Anterior cingulate cortex (tissue), 58 donors: ENCODE measurements around the gene OR5D18.
"Not testable (repeated sequence)": the region's sequence is repeated elsewhere in the genome, so short reads cannot be mapped to it uniquely, and the experiment has no call there.

Experiments used
- DNase-seq, 58 donors: peaks; one replicate each; lab custom pipeline; 2025; lab: John Stamatoyannopoulos, UW

Gene OR5D18

DNA sequence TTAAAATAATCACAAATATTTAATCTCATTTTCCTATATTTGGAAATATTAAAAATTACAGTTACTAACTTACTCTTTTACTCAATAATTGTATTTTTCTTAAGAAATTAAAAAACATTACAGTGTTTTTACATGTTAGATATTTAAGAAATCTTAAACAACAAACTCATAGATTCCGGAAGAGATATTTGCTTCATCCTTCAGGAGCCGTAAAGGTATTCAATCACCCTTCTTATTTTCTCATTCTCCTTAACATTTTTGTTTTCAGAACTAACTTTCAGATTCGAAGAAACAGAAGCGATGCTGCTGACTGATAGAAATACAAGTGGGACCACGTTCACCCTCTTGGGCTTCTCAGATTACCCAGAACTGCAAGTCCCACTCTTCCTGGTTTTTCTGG is at the start of gene OR5D18:
Gene OR5D18 (plus strand): TSS at position 301 of the 400 bp plus-strand sequence. CDS start 0 bp downstream, at position 301.
- no peak for DNase-seq

DNA sequence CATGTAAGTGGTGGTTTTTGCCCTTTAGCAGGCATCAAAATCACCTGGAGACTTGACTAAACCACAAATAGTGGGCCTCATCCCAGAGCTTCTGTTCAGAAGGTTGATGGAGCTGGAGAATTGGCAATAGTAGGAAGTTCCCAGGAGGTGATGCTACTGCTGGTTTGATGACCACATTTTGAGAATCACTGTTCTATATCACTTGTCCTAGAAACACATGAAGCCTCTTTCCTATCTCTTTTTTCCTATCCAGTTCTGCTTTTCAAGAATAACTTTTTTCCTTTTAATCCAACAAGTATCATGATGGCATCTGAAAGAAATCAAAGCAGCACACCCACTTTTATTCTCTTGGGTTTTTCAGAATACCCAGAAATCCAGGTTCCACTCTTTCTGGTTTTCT is 46.3 kb upstream of the OR5D18 start, which contains the start of gene OR5D13:
Gene OR5D13 (plus strand): TSS at position 301 of the 400 bp plus-strand sequence. CDS start 0 bp downstream, at position 301.
- DNase-seq: no peak

DNA sequence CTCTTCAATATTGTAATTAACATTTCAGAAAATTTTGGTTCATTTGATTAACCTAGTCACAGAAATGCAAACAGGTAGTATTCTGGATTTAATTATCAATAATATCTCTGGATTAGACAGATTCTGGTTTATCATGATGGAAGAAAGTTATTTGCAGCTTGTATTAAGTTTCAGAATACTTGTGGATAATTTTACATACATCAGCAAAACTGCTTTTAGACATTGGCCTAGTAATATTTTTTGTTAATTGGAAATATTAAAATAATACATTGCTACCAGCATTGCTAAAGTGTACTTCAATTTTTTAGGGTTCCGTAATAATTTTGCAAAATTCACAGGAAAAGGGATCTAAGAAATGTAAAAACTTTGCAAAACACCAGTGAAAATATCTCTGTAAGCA is 27.8 kb upstream of the OR5D18 start:
- DNase-seq: no peak

DNA sequence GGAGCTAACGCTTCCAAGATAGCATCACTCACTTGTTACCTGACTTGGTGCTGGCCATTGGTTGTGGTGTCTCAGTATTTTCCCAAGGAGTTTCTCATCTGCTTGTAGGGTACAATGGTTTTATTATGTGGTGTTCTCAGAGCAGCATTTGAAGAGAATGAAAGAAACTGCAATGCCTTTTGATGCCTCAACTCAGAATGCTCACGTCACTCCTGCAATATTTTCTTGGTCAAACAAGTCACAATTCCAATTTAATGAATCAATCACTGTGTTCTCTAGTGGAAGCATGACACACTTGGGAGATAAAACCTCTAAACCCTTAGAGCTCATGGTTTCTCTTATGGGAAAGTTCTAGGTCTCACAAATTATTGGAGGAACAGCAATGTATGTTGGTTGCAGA is 26.1 kb upstream of the OR5D18 start:
- DNase-seq: no peak

DNA sequence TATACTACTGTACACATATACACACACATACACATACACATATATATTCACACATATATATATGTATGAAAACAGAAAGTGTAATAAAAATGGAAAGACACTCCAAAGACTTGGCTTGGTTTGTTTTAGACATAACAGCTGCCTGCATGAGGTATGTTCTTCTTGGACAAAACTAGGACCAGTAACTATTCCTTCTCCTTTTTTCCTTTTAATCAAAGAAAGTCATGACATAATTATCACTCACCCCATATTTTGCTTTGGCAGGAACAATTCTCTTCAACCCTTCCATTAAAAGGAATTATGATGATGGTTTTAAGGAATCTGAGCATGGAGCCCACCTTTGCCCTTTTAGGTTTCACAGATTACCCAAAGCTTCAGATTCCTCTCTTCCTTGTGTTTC is 24.2 kb upstream of the OR5D18 start, which contains the start of gene OR5D14:
Gene OR5D14 (plus strand): TSS at position 301 of the 400 bp plus-strand sequence. CDS start 0 bp downstream, at position 301.
- no peak for DNase-seq

DNA sequence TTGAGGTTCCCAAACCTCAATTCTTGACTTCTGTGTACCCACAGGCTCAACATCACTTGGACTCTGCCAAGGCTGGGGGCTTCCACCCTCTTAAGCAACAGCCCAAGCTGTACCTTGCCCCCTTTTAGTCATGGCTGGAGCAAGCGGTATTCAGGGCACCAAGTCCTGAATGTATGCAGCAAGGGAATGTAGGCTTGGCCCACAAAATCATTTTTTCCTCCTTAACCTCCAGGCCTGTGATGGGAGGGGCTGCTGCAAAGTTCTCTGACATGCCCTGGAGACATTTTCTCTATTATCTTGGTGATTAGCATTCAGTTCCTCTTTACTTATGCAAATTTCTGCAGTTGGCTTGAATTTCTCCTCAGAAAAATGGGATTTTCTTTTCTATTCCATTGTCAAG is 13.2 kb upstream of the OR5D18 start:
- no peak for DNase-seq

DNA sequence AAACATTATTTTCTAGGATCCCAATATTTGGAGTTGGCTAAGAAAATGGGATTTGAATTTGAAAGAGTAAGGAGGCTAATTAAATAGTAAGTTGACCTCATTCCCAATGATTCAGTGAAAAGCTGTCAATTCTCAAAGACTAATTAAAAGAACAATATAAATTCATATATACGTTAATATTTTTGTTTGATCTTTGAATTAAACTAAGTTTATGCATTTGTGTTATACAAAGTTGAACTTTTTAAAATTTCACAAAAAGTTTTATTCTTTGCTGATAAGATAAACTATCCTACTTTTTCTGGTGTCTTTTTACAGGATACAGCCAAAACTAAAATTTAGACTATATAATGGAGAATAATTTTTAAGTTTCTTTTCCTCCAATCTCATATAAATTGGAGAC is 8.4 kb upstream of the OR5D18 start, which contains the start of gene OR5L1:
Gene OR5L1 (plus strand): TSS at position 301 of the 400 bp plus-strand sequence. CDS start 100 bp downstream, outside the sequence.
- no peak for DNase-seq

DNA sequence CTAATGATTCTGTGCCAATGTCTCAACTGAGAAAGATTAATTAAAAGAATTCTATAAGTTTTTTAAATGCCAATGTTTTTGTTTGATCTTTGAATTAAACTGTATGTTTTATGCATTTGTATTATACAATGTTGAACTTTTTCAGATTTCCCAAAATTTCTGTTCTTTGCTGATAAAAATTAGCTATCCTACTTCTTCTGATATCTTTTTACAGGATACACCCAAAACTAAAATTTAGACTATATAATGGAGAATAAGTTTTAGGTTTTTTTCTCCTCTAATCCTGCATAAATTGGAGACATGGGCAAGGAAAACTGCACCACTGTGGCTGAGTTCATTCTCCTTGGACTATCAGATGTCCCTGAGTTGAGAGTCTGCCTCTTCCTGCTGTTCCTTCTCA is 7.5 kb downstream of the OR5D18 start, which contains the start of gene OR5L2:
Gene OR5L2 (plus strand): TSS at position 301 of the 400 bp plus-strand sequence. CDS start 0 bp downstream, at position 301.
- DNase-seq: no peak

DNA sequence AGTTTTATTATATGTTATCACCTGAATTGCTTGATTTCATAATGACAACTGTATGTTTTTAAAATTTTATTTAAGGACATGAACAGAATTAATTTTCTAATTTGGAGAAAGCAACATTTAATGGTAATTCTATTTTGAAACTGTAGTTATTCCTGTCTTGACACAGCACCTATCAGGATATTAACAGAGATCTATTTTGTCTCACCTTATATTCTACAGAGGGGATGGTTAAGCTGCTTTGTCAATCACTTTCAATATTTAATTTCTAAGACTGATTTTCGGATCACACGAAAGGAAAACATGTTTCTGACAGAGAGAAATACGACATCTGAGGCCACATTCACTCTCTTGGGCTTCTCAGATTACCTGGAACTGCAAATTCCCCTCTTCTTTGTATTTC is 19.0 kb downstream of the OR5D18 start, which contains the start of gene OR5D16:
Gene OR5D16 (plus strand): TSS at position 301 of the 400 bp plus-strand sequence. CDS start 0 bp downstream, at position 301.
- DNase-seq: no peak

DNA sequence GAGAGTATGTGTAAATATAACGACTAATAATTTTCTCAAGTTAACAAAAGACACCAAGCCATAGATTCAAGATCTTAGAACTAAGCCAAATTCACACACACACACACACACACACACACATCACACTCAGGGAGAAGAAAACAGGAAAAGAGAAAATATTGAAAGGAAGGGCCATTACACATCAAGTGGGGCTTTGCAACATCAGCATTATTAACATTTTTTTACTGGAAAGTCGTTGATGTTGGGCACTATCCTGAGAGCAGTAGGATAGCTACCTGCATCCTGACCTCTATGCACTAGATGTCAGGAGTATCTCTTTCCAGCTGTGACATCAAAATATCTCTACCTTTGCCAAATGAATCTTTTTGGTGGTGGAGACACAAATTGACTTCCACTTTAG is 28.0 kb downstream of the OR5D18 start:
- no peak for DNase-seq

DNA sequence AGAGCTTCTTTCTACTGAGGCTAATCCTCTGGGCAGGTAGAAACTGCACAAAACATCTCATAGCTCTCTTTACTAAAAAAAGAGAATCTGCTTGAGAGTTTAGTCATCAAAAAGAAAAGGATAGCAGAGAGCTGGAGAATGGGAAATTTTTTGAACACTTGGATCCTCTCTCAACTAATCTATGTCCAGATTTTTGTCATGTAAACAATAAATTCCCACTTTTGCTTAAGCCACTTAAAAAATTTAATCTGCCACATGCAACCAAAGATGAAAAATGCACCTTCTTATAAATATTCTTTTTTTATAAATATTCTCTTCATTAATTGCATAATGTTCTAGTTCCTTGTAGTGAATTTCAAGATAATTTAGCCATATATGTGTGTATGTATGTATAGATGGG is 29.6 kb downstream of the OR5D18 start:
- no peak for DNase-seq

DNA sequence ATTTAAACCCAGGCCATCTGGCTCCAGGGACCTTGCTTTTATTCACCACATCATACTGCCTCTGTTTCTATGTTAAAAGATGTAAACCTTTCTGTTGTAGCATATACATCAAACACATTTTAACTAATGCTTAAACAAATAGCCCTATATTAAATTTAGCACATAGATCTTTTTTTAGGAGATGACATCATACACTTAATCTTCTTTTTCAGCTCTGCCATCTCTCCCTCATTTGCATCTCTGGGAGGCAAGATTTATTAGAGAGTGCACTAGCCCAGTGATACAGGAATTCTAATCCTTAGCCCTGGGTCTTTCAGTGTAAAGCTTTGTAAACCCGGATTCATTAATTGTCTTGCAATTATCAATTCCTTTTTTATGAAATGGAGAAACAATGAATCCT is 32.7 kb downstream of the OR5D18 start:
- DNase-seq: no peak

DNA sequence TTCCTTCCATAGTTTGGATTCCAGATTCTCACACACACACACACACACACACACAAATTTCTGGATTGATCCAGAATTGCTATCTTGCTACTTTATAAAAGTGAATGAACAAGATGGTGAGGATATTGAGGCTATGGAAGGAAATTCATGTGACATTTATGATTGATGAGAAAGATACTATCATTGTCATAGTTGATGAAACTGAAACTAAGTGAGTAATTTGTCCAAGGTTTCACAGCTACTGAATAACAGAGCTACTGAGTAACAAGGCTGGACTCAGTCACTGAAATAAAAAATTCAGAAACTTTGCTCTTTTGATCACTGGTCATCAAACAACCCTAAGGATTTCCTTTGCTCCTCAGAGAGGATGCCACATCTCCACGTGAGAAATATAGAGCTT is 35.3 kb downstream of the OR5D18 start:
- no peak for DNase-seq

DNA sequence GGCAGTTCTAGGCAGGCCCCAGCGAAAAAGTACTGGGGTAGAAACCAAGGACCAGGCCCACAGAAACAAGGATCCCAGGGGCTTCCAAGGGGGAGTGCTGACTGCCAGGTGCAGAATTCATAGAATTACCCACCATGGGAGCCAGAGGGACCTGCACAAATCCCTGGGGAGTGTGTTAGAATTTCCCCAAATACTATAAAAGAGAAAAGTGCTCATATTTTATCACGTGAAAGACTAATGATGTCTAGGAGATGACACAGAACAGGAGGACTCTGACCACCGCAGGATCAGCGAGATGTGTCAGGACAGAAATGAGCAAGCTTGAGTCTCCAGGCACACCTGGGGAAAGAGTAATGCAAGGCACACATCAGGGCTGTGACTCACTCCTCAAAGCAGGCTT is 47.9 kb downstream of the OR5D18 start:
- not testable (repeated sequence) for DNase-seq
